Vein endothelial cell (primary cell): ENCODE results near the gene ETNPPL. TPM values are rescaled to one million over a fixed set of nuclear protein-coding genes. Genes with fewer than 3 reads are reported as not detected.

Experiments used
- total RNA-seq: library from RNA; depleted of rRNA; stranded (reverse); fragments of >200 nt; gene quantifications from 2 replicates; pipeline ENCODE4 v1.2.3, GENCODE V29; 2012

The ETNPPL gene
- not detected in 2 replicates for total RNA-seq

GRCh38 chr4:108762559-108763225, at the start of gene ETNPPL:
Gene ETNPPL, minus strand, starts transcription at chr4:108763053. Its CDS starts 155 bp downstream, at chr4:108762898.

Other genes with a start within 250 kb of the ETNPPL start
- gene RPL34, start 142.5 kb downstream of the ETNPPL start, total RNA-seq: 658 and 661 TPM in 2 replicates
- 272 and 336 TPM in 2 replicates for gene OSTC, start 112.5 kb downstream of the ETNPPL start, total RNA-seq